Inflammatory macrophage treated with lipopolysaccharide for 4 hours (primary cell): ENCODE results near the gene NEGR1.

Experiments
- DNase-seq: peaks from one replicate; pipeline ENCODE4 v3.0.0-alpha.2; 2020

The NEGR1 gene

DNA sequence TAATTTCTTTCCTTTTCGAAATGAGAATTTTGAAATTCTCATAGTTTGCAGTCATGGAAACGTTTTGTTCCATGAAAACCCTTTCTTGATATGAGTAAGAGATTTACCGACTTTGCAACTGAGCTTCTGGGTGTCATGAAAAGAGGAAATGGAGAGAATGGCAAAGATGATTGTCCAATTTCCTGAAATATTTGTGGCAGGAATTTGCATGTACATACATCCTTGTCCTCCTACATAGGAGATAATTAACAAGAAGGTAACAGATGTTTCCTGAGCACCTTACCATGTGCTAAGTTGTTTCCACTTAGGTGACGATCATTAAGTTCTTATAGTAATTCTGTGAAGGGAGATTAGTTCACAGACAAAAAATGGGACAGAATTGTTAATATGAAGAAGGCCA, 170.7 kb downstream of the NEGR1 start:
- peak; percentile 32 for DNase-seq

DNA sequence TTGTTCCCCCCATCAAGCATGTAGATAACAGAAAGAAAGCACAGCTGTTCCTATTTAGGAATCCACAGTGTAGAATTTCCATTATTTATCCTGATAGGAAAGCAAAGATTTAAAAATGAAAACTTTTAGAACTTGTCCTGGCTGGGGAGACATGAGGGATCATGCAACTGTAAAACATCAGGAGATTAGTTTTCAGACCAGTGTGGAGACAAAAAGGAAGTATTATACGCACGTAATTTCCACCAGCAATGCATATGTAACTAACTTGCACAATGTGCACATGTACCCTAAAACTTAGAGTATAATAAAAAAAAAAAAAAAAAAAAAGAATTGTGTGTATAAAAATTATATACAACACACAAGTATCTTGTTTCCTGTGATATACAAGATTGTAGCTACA, 172.4 kb downstream of the NEGR1 start:
- no peak for DNase-seq

DNA sequence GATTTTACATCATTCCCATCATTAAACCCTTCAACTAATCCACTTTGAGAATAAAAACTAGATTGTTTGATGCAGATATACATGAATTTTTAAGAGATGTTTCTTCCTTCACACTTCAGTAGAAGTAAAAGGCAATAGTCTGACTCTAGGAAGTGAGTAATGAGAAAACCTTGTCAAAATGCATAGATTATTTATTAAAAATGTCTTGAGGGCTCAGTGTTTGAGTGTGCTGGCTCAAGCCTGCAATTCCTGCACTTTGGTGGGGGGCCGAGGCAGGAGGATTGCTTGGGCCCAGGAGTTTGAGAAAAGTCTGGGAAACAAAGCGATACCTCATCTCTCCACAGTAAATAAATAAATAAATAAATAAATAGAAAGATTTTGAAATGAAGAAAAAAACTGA, 177.1 kb downstream of the NEGR1 start:
- DNase-seq: no peak

DNA sequence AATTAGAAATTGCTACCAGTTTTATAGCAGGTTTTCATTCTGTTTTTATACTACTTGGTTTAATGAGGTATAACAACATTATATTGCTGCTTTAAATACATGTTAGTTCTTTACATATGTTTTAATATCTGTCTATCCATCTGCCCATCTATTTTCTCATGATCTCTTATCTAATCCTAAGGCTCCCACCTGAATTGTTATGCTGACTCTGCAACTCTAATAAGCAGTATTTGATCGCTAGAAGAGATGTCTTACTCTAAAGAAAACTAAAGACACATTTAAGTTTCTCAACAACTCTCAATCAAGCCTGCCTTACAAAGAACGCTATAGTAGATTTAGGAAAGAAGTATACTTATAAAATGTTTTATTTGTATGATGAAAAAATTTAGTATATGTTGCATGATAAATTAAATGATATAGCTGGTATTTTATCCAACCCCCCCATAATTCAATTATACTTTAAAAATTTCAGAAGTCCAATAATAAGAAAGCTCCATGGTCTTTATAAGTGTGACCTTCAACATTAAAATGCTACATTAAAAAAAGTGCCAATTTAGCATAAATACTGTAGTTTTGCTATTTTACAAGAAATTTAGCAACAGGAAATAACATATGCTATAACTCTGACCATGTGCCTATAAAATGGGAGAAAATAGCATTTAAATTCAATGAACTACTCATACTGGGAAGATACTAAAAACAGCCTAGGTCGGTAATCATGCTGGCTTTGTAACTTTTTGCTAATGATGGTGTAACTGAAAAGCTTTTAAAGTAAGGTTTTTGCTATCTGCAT, 180.3 kb downstream of the NEGR1 start:
- no peak for DNase-seq

DNA sequence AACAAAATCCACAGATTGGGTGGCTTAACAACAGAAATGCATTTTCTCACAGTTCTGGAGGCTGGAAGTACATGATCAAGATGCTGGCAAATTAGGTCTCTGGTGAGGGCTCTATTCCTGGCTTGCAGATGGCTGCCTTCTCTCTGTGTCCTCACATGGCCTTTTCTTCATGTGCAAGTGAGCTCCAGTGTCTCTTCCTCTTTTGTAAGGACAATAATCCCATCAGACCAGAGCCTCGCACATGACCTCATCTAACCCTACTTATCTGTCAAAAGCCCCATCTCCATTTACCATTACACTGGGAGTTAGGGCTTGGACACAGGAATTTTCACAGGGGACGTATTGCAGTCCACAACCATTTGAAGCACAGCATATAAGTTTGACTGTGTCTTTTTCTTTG, 181.6 kb downstream of the NEGR1 start:
- peak; percentile 23 for DNase-seq

DNA sequence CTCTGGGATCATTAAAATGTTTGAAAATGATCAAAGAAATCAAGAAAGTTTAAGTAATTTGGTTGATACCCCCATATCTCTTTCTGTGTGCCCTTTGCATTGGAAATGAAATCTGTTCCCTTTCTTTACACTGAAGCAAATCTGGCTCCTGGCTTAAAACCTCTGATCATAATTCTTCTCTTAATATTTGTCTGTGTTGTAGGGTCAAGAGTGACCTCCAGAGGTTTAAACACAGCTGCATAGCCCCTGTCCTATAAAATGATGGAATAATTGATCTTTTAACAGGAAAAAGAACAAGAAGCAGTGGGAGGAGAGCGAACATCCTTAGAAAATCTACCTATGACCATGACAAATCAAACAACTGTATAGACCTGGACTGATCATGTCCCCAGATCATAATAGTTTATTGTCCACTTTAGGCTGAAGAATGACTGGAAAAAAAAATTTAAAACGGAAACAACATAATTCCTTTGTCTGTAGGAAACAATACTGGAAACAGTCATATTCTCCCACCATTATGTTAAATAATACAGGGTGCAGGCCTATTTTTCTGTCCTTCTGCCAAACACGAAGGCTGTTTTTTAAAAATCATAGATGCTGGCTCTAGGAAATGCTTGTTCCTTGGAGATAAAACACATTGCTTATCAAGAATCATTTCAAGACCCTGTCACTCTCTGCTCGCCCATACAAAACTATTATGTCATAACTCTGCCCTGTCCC, 184.3 kb downstream of the NEGR1 start:
- no peak for DNase-seq

DNA sequence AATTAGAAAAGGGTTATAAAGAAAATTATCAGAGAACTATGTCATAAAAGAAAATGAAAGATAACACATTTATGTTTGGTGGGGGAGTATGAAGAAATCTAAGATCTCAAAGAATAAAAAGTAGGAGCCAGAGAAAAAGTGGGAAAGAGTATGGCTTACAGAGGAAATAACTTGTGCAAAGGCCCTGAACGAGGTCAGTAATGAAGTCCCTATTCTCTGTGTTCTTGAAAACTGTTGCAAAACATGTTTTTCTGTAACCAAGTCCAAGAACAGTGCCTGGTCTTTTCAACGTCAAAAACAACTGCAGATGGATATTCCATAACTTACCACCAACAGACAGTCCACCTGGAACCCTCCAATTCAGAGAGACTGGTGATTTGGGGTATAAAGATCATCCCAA, 188.1 kb downstream of the NEGR1 start:
- DNase-seq: no peak

DNA sequence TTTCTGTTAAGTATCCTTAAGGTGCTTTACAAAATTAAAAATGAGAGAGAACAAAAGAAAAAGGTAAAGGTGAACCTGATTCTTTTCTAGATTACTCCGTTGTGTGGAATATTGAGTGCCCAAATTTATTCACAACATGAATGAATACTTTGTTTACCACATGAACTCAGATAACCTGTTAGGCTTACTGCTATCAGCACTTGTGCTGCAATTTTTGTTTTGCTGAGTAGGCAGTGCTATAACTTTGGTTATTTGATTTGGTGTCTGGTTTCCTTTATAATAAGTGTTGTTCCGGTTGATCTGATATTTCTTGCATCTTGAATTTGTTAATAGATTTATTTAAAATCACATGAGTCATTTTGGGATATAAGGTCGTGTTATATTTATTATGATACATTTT, 195.9 kb downstream of the NEGR1 start:
- DNase-seq: no peak

DNA sequence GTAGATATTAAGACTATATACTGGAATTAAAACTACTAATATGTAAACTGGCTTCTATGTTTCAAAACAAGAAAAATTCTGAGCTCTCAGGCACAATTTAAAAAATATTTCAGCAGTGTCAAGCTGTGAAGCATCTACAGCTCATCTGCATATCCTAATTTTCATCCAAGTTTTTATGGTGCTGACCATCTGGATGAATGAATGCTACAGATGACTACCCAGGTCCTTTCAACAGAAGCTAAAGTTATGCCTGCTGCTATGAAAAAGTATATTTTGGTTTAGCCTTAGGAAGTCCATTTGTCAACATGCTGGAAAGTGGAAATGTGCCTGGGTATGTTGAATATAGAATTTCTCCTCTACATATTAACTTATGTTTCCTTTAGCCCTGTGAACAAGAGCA, 206.9 kb downstream of the NEGR1 start:
- no peak for DNase-seq

DNA sequence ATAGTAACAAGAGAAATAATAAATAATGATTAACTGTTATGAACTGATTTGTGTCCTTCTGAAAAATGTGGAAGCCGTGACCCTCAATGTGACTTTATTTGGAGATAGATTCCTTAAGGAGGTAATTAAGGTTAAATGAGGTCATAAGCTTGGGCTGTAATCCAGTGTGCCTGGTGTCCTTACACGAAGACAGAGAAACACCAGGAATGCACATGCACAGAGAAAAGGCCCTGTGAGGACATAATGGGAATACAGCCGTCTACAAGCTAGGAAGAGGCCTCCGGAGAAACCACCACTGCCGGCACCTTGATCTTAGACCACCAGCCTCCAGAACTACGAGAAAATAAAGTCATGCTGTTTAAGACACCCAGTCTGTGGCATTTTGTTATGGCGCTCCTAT, 215.9 kb downstream of the NEGR1 start:
- no peak for DNase-seq

DNA sequence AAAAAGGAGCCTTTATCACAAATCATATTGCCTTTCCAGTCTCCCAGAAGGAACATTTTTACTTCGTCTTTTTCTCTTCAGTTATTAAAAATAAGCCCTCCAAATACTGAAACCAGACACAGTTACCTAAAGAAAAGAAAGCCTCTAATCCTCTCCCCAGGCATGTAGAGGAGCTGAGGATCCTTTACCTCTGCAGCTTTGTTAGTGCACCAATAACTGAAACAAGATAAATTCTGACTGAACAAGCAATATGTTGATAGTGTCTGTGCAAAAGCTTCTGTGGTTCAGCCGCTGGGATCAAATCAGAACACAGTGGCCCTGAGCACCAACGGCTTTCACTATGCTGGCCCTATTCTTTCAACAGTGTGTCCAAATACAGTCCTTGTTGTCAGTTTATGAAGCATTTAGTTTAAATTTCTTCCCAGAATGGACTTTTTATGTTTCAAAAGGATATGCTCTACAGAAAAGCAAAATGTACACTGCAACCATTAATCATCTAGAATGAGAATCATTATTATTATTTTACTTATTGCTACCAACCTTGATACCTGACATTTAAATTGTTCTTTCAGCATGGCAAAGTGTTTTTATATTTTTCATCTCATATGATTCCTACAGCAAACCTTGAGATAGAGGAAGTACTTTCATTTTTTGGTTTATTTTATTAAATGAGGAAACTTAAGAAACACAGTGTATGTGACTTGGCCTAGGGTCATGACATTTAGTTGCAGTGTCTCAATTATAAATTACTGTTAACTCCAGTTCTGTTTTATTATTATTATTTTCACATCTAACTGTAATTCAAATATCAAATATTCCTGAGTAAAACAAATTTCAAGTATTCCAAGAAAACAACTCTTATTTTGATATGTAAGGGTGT, 217.9 kb downstream of the NEGR1 start:
- peak; percentile 37 for DNase-seq

DNA sequence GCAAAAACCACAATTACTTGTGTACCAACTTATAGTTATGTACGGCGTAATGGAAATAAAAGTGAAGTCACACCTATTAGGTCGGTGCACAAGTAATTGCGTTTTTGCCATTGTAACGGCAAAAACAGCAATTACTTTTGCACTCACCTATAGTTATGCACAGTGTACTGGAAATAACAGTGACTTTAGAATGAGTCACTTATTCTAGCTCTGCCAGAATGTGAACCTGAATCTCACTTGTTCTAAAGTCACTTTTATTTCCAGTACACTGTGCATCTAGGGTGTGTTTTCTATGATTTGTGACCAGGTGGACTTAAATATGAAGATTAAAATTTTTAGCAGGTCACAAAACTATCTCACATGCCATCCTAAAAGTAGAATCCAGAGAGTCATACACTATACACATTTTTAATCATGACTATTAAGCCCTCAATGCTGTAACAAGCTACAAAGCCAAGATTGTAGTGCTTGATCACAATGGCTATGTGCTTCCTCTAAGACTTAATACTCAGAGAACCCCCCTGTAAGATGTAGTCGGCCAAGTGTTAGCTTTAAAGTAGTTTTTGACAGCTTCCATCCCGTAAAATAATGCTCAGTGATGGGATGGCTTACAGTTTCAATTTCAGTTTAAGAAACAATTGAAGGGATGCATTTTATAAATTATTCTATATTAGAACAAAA, 218.8 kb downstream of the NEGR1 start:
- no peak for DNase-seq

DNA sequence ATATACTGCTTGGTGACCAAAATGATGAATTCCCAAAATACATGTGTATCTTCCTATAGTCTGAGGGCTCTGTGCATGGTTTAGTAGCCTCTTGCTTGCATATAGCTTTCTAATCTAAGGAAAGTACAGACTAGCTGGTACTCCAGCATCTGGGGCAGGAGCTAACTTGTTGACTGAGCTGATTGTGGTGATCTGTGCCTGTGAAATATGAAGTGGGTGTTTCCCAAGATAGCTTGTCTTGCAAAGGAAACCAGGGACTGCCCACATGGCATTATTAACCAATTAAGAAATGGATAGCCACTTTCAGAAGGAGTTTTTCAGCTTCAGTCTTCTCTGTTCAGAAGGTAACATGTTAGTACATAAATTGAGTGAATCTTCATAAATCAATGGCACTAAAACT, 219.8 kb downstream of the NEGR1 start:
- DNase-seq: peak; percentile 76

DNA sequence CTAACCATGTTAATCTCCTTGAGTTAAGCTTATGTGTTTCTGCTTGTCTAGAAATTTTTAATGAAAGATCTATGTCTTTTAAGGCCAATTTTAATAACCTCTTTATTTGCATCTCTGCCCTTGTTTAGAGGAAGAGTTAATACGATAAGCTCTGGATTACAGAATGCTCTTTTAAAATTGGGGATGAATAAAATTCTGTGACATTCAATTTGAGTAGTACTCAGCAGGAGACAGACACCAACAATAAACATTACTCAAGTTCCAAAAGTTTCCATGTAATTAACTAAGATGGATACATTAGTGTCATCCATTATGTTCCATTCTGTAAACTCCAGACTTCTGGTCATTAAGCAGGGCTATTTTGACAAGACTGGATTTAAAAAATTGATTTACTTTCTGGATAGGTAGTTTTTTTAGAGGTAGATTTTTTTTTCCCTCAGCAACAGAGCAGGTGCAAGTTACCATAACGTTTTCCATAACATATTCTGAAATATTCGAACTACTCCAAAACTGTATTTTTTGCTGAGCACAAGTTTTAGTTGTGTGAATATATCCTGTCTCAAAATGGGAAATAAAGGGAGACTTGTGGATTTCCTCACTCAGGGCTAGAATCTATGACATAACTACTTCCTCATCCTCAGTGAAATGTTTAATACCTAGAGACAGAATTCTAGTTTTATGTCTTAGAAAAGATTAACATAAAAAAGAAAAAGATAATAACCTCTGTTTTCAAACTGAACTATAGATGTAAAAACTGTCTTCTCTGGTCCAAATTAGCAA, 221.7 kb downstream of the NEGR1 start:
- DNase-seq: peak; percentile 76

DNA sequence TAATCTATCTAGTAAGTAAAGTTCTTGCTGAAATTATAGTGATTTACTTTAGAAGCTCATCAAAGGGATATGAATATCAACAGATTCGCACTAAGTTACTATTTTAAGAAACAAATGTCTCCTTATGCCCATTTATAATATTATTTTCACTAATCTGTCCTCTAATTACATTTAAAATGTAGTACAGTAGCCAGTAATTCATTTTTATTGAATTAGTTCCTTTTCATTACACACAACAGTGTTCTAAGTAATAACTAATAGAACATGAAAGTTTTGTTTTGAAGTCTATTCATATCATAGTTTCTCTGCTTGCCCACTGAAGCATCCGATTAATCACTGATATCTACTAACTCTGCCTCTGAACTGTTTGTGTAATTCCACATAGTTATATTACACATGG, 225.8 kb downstream of the NEGR1 start:
- no peak for DNase-seq

DNA sequence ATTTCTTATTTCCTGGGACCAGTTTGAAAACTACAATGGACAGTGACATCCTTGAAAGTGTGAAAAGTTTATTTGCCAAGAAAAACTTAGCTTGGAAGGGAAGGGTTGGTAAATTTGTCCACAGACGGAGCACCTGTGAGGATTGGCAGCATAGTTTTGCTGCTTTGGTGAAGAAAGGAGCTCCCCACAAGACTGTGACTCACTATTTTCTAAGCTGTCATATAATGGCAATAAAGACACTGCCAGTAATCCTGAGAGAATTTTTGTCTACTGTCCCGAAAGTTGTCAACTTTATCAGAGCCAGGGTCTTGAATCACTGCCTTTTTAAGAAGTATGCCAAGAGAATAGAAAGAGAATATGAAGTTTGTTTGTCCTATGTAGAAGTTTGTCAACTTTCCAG, 230.8 kb downstream of the NEGR1 start:
- no peak for DNase-seq

DNA sequence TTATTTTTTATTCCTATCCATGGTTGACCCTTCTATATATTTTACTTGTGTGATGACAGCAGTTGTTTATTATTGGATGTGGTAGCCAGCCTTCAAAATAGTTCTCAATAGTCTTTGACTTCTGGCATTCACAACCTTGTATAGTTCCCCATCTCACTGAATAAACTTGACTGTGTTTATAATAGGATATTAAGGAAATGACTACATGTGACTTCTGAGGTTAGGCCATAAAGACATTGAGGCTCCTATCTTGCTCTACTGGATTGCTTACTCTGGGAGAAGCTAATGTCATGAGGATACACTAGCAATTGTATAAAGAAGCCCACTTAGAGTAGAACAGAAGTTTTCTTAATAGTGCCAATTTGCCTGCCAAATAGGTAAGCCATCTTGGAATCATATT, 231.8 kb downstream of the NEGR1 start:
- no peak for DNase-seq

DNA sequence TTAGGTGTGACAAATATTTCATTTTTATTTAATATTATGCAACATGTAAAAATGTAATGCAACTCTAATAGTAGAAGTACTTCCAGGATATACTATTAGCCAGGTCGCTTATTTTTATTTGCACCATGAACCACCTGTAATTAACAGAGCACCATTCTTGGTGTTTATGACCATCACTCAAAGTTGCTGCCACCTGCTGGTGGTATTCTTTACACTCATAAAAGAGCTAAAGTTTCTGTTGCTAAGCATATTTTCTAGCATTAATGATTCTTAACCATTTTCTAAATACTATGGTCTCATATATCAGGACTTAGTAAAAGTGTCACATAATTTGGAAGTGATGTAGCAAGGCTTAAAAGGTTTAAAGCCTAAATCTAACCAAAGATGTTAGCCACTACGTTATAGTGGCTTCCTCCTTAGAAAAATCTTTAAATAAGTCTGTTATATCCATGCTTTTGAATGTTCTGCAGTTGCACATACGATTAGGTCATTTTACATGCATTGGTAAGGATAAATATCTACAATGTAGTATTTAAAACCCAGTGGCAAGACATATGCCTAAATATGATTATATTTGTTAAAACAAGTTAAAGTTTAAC, 244.5 kb downstream of the NEGR1 start:
- peak; percentile 59 for DNase-seq

DNA sequence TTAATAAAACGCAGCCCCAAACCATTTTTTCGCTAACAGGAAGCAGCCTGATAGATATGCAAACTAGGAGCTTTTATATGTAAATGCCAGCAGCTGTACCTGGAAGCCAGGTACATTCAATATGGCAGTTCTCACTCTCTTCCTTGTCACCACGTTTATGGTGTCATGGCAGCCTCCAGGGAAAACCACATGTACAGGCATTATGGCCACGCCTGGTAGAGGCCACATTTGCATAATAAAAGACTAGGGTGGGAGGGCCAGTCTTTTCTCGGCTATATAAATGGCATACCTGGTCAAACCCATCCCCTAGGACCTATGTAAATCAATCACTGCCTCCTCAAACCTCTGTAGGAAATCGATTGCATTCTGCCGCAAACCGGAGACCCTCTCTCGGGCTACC, 247.5 kb downstream of the NEGR1 start:
- DNase-seq: no peak

DNA sequence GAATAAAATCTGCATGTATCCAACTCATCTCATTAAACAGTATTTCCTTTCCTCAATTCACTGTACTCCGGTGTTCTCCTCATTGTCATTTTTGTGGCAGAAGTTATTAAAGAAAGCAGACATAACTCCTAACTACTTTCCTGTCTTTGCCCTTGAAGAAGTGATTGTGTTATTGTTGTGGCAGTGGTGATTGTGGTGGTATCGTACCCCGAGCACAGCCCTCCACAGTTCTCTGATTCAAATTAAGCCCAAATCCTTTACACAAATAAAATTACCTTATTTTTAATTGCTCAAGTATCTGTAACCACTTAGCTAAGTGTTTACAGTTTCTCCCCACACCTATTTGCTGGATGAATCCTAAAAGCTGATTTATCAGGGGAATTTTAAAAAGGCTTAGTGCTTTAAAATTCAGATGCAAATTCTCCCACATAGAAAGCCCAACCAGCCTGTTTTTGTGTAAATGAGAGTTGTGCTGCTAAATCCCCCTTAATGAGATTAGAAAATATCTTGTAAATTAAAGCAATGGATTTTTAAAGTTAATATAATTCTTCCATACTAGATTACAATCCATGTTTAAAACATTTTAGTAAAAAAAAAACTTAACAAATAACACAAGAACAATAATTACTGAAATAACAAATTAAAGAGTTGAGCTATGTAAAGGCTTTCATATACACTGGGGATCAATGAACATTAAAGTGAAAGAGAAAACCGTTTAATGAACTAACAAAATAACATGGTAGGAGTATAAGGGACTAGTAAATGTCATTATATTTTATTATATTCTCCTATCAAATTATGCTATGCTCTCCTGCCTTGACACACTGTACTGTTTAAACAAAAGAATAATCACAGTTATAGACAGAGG, 259.0 kb downstream of the NEGR1 start:
- DNase-seq: no peak

DNA sequence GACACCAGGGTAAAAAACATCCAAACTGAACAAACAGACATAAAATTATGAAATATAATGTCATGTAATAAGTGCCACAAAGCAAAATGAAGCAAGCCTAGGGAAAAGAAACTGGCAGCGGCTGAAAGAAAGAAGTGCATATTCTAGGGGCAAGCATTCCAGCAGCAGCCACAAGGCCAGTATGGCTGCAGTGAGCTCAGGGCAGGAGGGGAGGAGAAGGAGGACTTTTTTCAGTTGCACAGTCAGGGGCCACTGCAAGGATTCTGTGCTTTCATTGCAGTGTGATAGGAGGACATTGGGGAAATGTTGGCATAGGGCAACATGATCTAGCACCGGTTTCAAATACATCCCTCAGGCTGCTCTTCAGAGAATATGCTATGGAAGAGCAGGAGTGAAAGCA, 263.8 kb downstream of the NEGR1 start:
- DNase-seq: no peak
